ENCODE results near the gene CITED4. TPM values are rescaled to one million over a fixed set of nuclear protein-coding genes. Genes with fewer than 3 reads are reported as not detected.

Gene CITED4
- polyA plus RNA-seq, 1 donor (not counting 4 experiments of a cell fraction or from before 2014, with no cell fraction given): 11.2 TPM

DNA sequence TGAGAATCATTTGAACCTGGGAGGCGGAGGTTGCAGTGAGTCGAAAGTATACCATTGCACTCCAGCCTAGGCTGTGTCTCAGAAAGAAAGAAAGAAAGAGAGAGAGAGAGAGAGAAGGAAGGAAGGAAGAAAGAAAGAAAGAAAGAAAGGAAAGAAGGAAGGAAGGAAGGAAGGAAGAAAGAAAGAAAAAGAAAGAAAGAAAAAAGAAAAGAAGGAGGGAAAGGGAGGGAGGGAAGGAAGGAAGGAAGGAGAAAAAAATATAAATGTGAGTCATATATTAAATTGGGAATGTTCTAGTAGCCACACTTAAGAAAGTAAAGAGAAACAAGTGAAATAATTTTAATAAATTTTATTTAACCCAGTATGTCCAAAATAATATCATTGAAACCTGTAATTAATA is 16.7 kb upstream of the CITED4 start:
- H3K79me2 ChIP-seq (ENCODE audit: control insufficient read depth, insufficient read depth, low read length): no peaks in the 10 kb centered on the region
- no peak overlapping the region for H3K4me3 ChIP-seq (ENCODE audit: control insufficient read depth in 2 of 3, extremely low read depth in 1 of 3, insufficient read depth in 2 of 3, low read depth in 1 of 3, low read length in 3 of 3)
- H3K4me1 ChIP-seq (ENCODE audit: control insufficient read depth, extremely low read depth, insufficient read depth, low read length): peaks cover 62% of the 10 kb centered on the region
- no peaks in the 10 kb centered on the region for H3K9me3 ChIP-seq (ENCODE audit: control insufficient read depth, low read depth, low read length)
- H3K27ac ChIP-seq (ENCODE audit: control insufficient read depth, insufficient read depth, low read length): peak overlapping the region; percentile 86
- no peaks in the 10 kb centered on the region for H3K9me1 ChIP-seq (ENCODE audit: control insufficient read depth, extremely low read depth, insufficient read depth, low read length)
- no peaks in the 10 kb centered on the region for H3K27me3 ChIP-seq (ENCODE audit: control insufficient read depth, extremely low read depth, insufficient read depth, low read length)
- H4K20me1 ChIP-seq (ENCODE audit: control insufficient read depth, extremely low read depth, insufficient read depth, low read length): no peaks in the 10 kb centered on the region
- H3K4me2 ChIP-seq (ENCODE audit: control insufficient read depth, extremely low read depth, insufficient read depth, low read depth, low read length): no peak overlapping the region
- H3K36me3 ChIP-seq (ENCODE audit: control insufficient read depth in 2 of 2, extremely low read depth in 1 of 2, insufficient read depth in 2 of 2, low read length in 2 of 2): no peaks in the 10 kb centered on the region
- FAIRE-seq (no peak), DNase-seq (ENCODE audit: low read depth, low spot score) (no peak)
- TF ChIP-seq, protein P1, sequence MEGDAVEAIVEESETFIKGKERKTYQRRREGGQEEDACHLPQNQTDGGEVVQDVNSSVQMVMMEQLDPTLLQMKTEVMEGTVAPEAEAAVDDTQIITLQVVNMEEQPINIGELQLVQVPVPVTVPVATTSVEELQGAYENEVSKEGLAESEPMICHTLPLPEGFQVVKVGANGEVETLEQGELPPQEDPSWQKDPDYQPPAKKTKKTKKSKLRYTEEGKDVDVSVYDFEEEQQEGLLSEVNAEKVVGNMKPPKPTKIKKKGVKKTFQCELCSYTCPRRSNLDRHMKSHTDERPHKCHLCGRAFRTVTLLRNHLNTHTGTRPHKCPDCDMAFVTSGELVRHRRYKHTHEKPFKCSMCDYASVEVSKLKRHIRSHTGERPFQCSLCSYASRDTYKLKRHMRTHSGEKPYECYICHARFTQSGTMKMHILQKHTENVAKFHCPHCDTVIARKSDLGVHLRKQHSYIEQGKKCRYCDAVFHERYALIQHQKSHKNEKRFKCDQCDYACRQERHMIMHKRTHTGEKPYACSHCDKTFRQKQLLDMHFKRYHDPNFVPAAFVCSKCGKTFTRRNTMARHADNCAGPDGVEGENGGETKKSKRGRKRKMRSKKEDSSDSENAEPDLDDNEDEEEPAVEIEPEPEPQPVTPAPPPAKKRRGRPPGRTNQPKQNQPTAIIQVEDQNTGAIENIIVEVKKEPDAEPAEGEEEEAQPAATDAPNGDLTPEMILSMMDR (optimal IDR thresholded peaks at IDR 0.05 in 1 of 3, IDR thresholded peaks at IDR 0.05 in 1 of 3, conservative IDR thresholded peaks at IDR 0.05 in 1 of 3; ENCODE audit: extremely low read depth in 1 of 3, insufficient read depth in 2 of 3, low read length in 3 of 3): no peak
- no peak for TF ChIP-seq EZH2 (IDR thresholded peaks at IDR 0.05; ENCODE audit: low read length)
- no peak overlapping the region for H3K9ac ChIP-seq (ENCODE audit: control insufficient read depth, extremely low read depth, insufficient read depth, low read length)
- dilution Hi-C loops (cut with MboI; ENCODE audit: extremely low pct_ligation_motif_present, low sequenced_read_pairs): no loop called here
- H2AFZ ChIP-seq (ENCODE audit: control insufficient read depth, low read length): no peak overlapping the region

DNA sequence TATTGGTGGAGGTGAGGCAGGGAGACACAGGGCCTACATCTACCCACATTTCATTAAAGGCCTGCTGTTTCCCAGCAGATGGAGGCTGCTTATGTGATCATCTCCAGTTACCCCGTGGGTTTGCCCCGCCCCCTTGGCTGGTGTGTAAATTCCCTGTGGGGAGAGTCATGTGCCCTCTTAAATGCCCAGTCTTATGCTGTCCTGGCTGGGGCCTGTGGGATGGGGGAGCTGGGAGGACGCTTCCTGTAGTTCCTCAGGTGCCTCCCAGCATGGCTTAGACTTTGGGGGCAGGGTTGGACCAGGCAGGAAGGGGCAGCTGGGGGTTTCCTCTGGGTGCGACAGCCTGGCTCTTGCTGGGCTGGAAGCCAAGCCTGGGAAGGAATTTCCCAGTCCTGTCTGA is 15.5 kb upstream of the CITED4 start:
- DNase-seq (ENCODE audit: low read depth, low spot score) (peak; percentile 85), FAIRE-seq (peak; percentile 84)
- Histone ChIP-seq H3K27me3 (ENCODE audit: control insufficient read depth, extremely low read depth, insufficient read depth, low read length) (no peaks in the 10 kb centered on the region), H3K4me2 (ENCODE audit: control insufficient read depth, extremely low read depth, insufficient read depth, low read depth, low read length) (peak overlapping the region; percentile 41), H3K9ac (ENCODE audit: control insufficient read depth, extremely low read depth, insufficient read depth, low read length) (peak overlapping the region; percentile 65), H3K36me3 (ENCODE audit: control insufficient read depth in 2 of 2, extremely low read depth in 1 of 2, insufficient read depth in 2 of 2, low read length in 2 of 2) (no peaks in the 10 kb centered on the region), H2AFZ (ENCODE audit: control insufficient read depth, low read length) (no peak overlapping the region), H3K4me1 (ENCODE audit: control insufficient read depth, extremely low read depth, insufficient read depth, low read length) (peaks cover 69% of the 10 kb centered on the region), H3K79me2 (ENCODE audit: control insufficient read depth, insufficient read depth, low read length) (no peaks in the 10 kb centered on the region), H3K9me1 (ENCODE audit: control insufficient read depth, extremely low read depth, insufficient read depth, low read length) (no peaks in the 10 kb centered on the region), H3K9me3 (ENCODE audit: control insufficient read depth, low read depth, low read length) (no peaks in the 10 kb centered on the region), H3K27ac (ENCODE audit: control insufficient read depth, insufficient read depth, low read length) (peak overlapping the region; percentile 86), H4K20me1 (ENCODE audit: control insufficient read depth, extremely low read depth, insufficient read depth, low read length) (no peaks in the 10 kb centered on the region), H3K4me3 (ENCODE audit: control insufficient read depth in 2 of 3, extremely low read depth in 1 of 3, insufficient read depth in 2 of 3, low read depth in 1 of 3, low read length in 3 of 3) (no peak overlapping the region)
- TF ChIP-seq, protein P1 (optimal IDR thresholded peaks at IDR 0.05 in 1 of 3, IDR thresholded peaks at IDR 0.05 in 1 of 3, conservative IDR thresholded peaks at IDR 0.05 in 1 of 3; ENCODE audit: extremely low read depth in 1 of 3, insufficient read depth in 2 of 3, low read length in 3 of 3): no peak
- no peak for TF ChIP-seq EZH2 (IDR thresholded peaks at IDR 0.05; ENCODE audit: low read length)
- dilution Hi-C loops (cut with MboI; ENCODE audit: extremely low pct_ligation_motif_present, low sequenced_read_pairs): no loop called here

Measured in keratinocyte (primary cell).